GM18858 (cell line): ENCODE data around the gene HOXA3.

Experiments
- ATAC-seq: cut with Tn5 transposase; IDR thresholded peaks from one replicate; pipeline ENCODE4 v1.9.1; 2021; ENCODE audit not compliant: unreplicated experiment

HOXA3 gene

DNA sequence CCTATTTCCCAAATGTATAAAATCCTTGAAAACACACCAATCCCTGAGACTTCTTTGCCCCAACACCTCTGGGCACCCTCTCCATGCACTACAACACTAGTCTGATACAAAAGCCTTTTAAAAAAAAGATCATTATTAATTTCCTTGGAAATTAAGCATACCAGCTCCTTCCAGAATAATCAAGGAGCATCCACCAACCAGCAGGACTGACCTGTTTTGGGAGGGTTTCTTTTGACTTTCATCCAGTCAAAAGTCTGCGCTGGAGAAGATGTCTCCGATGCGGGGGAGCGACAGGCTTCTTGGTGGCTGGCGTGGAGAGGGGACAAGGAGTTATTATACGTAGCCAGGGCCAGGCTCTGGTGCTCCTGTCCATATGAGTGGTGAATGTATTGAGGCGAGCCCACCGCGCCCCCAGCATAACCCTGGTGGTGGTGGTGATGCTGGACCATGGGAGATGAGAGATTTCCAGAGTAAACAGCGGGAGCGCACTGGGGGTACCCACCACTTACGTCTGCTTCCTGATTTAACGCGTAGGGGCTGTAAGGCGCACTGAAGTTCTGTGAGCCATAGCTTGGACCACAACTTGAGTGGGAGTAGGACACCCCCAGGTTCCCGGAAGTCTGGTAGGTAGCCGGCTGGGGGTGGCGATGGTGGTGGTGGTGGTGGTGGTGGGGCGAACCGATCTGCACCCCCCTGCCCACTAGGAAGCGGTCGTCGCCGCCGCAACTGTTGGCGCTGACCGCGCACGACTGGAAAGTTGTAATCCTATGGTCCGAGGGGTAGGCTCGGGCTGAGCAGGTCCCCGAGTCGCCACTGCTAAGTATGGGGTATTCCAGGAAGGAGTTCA, 57.1 kb downstream of the HOXA3 start:
- no peak for ATAC-seq

DNA sequence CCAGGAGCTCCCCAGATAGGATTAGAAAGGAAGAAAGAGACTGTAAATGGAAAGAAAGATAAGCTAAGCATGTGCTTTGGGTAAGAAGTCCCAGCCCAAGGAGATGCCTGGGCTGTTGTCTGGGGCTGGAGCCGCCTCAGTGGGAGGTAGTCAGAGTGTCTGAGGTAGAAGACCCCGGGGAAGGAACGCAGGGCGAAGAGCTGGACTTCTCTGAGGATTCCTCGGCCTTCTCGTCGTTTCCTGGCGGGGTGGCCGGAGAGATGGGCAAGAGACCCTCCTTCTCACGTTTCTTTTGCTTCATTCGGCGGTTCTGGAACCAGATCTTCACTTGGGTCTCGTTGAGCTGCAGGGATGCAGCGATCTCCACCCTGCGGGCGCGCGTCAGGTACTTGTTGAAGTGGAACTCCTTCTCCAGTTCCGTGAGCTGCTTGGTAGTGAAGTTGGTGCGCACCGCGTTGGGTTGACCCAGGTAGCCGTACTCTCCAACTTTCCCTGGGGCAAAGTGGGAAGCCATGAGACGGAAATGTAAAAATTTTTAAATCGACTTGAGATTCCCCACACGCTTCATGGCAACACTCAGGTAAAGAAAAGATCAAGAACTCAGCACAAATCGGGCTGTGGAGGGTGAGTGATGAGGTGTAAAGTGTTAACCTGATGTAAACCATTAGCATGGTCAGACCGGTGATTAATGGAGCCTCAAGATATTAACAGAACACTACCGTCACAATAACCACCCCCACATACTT, 57.9 kb downstream of the HOXA3 start:
- no peak for ATAC-seq

DNA sequence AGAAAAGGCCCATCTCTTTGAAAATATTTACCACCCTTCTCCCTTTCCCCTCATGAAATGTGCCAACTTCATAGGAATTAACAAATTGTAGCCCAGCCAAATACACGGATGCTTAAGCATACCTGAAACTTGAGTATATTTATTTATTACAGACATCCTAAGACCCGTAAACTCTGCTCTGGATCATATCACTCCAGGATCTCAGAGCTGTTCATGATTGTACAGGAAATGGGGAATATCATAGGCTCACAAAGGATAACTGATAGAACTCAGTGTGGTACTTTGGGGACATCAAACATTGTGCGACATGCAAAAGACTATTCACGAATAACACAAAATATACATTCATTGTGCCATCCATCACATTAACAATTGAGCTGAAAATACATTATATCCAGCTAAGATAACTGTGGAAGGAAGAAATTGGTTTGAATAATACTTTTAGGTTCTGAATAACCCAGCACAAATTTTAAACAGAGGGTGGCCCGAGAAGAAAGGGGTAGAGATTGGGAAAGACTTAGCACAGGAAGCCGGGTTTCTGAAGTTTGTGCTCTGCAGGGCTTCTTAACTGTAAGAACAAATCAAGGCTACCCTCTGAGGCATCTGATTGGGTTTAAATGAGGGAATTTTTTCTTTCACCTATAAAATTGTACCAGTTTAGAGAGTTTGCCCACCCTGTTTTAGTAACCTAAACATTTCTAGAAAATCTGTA, 59.0 kb downstream of the HOXA3 start:
- no peak for ATAC-seq

DNA sequence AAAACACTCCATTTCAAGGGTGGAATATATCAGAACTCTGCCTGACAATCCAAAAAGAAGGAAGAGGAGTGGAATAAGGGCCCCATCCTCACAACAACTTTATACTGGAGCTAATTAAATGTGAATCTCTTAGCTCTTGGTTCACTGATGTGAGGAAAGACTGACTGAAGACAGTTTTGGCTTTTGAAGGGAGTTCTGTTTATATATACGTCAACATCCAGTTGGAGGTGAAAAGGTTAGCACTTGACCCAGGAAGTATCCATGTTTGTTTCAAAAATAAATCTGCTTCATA, 59.6 kb downstream of the HOXA3 start:
- no peak for ATAC-seq

DNA sequence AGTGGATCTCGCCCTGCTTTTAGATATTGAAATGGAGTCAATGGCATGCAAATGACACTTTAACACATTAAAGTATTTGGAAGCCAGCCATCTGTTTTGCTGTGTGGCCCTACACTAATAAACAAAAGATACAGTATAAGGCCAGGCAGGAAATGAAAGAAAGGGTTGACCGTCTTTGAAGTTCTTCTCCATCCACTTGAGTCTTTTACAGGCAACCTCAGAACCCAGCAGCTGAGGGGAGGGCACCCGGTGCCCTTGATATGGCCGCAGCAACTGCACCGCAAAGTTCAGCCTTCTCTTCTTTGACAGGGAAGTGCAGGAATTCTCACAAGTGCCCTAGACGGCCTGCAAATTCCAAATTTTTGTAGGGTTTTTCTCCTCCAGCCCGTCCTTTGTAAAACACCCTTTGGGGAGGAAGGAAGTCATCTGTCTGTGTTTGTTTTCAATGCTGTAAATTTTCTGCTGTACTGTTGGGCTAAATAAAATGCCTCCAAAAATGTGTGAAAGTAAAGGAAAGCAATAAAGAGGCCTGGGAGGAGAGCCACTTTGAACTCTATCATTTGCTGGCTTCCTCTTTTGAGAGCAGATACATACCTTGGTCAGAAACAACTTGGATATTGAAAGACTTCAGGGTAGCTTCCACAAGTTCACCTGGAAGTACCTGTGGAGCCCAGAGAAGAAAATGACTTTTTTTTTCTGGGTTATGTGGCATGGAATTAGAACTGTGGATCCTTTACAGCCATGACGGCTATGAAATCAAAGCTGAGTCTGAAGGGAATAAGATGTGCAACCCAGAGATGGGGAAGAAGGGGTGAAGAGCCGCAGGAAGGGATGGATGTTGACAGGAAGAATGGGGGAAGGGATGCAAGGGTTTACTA, 60.2 kb downstream of the HOXA3 start:
- ATAC-seq = no peak

DNA sequence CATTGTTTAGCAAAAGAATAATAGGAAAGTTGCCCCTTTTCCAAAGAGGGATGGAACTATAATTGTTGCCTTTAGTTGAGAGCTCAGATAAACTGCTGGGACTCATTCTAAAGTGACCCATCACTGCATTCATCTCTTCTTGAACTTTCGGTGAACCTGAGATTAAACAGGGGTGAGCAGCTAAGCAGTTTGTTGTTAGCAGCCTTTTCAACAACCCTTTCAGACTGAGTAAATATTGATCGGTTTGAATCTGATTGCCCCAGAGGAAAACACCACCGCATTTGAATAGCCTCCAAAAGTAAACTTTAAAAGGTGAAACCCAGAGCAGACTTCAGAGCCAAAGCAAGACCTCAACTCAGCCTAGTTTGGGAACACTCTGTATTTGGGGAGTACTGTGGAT, 61.3 kb downstream of the HOXA3 start:
- no peak for ATAC-seq

DNA sequence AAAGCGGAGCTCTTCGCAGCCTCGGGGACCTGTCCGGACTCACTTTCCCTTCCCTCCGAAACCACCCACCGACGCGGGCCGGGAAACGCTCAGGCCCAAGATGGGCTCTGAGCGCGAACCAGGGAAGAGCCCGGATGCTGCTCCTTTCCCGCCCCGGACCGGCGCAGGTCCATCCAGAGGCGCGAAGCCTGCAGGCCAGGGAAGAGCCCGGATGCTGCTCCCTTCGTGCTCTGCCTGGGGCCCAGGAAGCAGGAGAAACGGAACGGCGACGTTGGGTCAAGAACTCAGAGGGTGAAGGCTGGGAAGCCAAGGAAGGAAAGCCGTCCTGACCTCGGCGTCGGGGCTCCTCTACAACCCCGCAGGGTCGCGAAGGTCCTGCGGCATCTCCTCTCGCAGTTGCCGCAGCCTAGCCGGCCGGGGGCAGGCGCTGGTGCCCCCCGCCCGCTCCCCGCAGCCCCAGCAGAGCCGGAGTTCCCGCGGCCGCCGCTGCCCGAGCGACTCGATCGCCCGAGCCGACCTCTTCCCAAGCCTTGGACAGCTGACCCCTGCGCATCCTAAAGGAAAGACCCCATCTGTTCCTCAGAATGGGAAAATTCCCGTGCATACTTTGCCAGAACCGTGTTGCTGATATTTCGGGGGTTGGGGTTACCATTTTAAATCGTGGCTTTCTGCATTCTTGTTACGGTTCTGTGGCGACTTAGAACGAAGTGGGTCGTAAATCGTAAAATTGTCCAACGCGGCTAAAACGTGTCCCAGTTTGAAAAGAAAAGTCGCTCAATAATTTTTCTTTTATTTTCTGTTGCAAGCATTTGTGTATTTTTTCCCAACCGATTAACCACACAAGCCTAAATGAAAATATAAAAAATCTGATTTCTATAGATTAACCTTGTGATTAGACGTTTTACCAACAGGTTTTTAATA, 64.1 kb downstream of the HOXA3 start:
- ATAC-seq = no peak

DNA sequence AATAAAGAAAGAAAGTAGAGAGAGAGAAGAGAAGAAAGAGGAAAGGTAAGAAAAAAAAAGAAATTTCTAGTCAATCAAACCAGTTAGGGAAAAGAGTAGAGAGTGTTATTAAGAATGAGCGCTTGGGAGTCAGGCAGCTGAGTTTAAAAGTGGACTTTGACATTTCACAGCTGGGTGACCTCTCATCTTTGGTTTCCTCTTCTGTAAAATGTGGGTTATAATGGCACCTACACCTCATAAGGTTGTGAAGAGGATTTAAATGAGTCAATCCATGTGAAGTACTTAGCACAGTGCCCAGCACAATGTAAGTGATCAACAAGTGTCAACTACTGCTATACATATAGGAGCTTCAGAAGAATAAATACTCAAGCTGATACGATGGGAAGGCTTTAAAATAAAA, 68.7 kb downstream of the HOXA3 start:
- no peak for ATAC-seq

DNA sequence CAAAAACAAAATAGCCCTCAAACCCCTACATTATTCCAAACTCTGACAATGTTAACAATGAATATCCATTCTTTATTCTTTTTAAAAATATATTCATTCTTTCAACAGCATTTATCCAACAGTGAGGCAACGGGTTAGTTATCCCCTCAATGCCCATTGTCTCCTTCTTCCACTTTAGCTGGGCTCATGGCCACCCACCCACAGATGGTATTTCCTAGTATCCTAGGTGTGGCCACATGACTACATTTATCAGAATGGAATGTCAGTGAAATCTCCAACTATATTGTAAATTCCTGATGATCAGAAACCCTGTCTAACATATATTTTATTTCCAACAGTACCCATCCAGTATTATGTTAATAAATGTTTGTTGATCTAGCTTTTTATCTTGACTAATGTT, 70.2 kb downstream of the HOXA3 start:
- ATAC-seq = no peak

DNA sequence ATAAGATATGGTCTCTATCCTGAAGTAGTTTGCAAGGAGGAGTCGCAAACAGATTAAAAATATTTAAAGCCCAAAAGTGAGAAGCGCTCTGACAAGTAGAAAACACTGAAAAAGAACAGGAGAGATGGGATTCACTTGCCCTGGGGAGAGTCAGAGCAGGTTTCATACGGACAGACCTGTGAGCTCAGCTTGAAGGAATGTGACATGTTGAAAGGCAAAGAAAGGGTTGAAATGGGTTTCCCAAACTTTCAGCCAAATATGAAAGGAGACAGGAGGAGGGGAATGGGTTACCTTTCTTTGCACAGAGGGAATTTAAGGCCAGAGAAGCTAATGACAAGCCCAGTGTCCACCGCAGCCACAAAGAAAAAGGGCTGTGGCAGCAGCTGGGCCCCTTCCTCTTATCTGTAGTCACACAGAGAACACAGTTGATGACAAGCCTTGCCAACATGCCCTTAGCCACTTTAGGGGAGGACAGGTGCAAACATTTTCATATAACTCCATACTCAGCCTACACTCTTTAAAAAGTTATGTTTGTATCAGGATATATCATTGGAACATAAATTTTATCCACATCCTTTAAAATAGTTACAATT, 71.4 kb downstream of the HOXA3 start:
- no peak for ATAC-seq

DNA sequence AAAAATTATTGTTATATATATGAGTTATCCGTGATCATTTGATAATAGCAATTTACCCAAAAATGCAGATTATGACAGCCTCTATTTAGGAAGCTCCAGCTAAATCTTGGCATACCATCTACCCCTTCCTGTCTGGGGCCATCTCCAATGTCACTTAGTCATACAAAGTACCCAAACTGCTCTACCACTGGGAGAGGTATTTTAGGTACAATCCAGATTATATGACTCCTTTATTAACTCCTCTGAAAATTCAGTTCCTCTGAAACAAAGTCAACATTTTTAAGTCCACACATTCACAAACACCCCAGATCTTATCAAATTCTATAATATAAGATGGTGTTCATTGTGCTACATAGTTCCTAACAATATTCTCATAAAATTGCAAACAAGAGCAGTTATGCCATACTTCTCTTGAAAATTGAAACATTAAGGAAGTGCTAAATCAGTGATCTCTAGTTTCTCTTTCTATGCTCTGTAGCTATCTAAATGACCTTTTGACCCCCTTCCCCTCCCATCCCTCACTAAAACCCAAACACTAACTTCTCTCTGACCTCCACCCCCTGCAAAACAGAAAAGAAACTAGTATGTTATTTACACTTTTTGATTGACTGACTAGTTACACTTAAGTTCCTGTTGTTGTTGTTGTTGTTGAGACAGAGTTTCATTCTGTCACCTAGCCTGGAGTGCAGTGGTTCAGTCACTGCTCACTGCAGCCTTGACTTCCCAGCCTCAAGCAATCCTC, 73.0 kb downstream of the HOXA3 start:
- no peak for ATAC-seq

DNA sequence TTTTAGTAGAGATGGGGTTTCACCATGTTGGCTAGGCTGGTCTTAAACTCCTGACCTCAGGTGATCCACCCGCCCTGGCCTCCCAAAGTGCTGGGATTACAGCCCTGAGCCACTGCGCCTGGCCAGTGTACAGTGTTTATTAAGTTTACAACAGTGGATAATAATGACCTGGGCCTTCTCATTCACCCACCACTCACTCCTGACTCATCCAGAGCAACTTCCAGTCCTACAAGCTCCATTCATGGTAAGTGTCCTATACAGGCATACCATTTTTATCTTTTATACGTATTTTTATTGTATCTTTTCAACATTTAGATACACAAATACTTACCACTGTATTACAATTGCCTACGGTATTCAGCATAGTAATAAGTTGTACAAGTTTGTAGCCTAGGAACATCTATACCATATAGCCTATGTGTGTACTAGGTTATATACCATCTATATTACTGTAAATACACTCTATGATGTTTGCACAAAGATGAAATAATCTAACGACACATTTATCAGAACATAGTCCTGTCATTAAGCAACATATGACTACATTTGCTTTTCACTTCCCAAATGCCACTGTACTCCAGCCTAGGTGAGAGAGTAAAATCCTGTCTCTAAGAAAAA, 73.7 kb downstream of the HOXA3 start:
- ATAC-seq = no peak

DNA sequence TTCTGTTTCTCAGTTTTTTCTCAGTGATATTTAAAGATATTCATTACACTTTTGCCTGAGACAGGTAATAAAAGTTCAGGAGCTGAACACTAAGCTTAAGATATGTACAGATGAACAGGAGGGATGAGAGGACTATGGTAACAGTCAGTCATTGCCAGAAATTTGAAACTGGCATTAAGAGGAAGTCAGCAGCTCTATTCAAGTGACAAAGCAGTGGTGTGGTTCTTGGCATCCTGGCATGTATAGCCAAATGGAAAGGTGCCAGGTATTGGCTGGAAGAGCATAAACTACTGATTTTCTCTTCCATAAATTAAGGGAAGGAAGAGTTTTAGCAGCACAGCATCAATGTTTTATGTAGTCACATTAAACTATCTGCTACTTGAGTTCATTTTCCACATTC, 79.3 kb downstream of the HOXA3 start:
- ATAC-seq = no peak

DNA sequence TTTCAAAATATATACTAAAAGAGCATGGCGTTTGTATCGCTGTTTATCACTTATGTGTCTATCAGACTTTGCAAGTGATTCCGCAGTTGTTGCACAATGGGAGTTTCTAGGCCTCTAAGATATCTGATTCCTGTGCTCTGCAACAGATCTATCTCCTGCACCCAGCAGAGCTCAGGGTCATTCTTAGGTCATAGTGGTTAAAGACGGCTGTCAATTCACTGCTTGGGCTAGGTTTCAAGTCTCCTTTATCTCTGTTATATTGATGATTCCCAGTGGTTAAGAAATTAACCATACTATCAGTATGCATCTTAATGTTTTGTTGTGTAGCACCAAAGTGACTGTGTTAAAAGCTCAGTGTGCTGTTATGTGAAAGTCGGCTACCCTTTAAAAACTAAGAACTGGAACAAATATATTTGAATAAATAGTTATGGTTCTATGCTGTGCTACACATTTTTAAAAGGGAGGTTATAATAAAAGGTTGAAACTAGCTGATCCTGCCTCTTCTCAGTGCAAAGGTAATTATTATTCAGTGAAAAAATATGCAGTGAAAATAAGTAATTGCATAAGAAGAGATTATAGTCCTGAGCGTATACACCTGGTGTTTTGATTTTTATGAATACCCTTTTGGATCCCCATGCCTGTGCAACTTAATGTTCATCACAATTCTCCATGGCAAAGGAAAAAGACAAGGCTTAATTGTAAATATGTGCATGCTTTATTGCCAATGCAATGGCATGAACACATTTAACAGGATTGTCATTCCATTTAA, 80.6 kb downstream of the HOXA3 start:
- no peak for ATAC-seq

DNA sequence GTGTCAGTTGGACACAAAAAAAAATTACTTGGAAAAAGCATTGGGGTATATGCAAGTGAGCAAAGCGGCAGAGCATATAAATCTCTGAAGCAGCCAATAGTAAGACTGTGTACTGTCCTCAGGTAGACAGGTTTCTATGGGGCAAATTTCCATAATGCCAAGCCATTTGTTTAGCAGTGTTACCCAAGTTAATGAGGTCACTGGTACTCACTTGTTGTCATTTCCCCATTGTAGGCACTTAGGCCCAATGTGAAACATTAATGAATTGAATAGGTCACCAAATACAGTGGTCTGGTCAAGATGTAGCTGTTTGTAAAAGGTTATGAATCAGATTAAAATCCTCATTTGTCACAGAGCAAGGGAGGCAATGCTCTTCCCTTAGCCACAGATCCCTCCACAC, 84.1 kb downstream of the HOXA3 start:
- ATAC-seq = no peak

DNA sequence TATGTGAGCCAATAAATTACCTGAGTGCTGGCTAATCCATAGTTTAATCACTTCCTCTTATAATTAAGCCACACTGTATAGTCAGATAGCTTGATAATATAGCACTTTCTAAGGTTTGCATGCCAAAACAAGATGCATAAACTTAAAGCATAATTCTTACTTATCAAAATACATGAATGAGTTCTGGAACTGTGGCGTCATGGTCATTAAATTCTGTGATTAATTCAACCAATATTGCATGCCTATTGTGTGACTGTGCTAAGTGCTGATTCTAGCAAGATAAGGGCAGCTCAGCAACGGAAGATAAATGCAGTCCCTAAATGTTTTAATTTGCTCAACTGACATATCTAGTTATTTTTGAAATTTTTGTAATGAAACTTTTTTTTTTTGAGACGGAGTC, 86.2 kb downstream of the HOXA3 start:
- ATAC-seq = no peak

DNA sequence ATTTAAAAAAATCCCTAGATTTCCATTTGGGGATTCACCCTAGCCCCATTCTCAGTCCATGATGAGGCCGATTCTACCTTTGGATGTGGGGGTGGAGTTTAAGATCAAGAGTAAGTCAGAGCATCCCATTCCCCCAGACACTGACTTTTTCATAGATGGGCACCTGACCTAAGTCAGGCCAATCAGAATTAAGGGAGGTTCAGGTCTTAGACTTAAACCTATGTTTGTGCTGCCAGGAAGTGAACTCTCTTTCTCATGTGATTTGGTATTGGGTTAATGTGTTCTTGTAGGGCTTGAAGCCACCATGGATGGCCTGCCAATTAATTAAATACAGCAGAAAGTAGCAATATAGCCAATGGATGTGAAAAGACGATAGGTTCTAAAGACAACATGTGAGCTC, 86.7 kb downstream of the HOXA3 start:
- ATAC-seq = no peak

DNA sequence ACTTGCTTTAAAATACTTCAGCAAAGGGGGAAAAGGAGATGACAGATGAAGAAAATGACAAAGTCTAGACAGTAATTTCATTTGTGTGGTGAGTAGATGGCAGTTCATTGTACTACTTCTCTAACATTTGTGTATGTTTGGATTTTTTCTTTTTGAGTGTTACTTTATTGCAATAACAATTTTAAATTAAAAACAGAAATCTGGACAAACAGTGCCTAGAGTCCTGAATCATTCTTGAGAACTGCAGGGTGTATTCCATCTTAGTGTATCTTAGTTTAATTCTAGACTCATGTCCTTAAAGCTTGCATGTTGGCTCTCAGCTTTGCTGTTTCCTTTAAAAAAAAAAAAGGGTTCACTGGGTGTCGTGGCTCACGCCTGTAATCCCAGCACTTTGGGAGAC, 87.7 kb downstream of the HOXA3 start:
- no peak for ATAC-seq
